ENCODE data around the gene UPF1.

Gene UPF1

GRCh38 chr19:18878858-18879578 is 47.3 kb downstream of the UPF1 start:
- H2AK5ac ChIP-seq (ENCODE audit: low read length) = no peak overlapping the region
- no peak overlapping the region for H3K4me2 ChIP-seq (ENCODE audit: low read length)
- DNase-seq = no peak
- H3K36me3 ChIP-seq (ENCODE audit: control insufficient read depth, insufficient read depth, low read length) = no peaks in the 10 kb centered on the region
- no peak overlapping the region for H4K8ac ChIP-seq (ENCODE audit: low read depth, low read length)
- no peak overlapping the region for H3K4ac ChIP-seq (ENCODE audit: low read depth, low read length)
- H2BK120ac ChIP-seq (ENCODE audit: low read depth, low read length) = no peak overlapping the region
- no peak overlapping the region for H2BK5ac ChIP-seq (ENCODE audit: low read length)
- no peak overlapping the region for H3K9ac ChIP-seq (ENCODE audit: low read length)
- no peaks in the 10 kb centered on the region for H3K79me1 ChIP-seq (ENCODE audit: low read length)
- no peak overlapping the region for H4K5ac ChIP-seq (ENCODE audit: low read length)
- no peak overlapping the region for H2BK15ac ChIP-seq (replicated peaks; ENCODE audit: low read depth)
- WGBS (ENCODE audit: extremely low coverage, insufficient coverage, low lambda C conversion rate) = no CpG with 5 or more reads among the region's 34 CpGs
- H3K56ac ChIP-seq (ENCODE audit: low read length) = no peak overlapping the region
- no peaks in the 10 kb centered on the region for H3K4me1 ChIP-seq (ENCODE audit: control insufficient read depth, low read depth, low read length)
- H3K23ac ChIP-seq (ENCODE audit: low read length) = no peak overlapping the region
- H3K27me3 ChIP-seq (ENCODE audit: insufficient read depth, low read length, poor library complexity) = no peaks in the 10 kb centered on the region
- no peaks in the 10 kb centered on the region for H3K79me2 ChIP-seq (ENCODE audit: control insufficient read depth, insufficient read depth, low read length)
- no peak overlapping the region for H3K18ac ChIP-seq (ENCODE audit: low read length)
- H3K4me3 ChIP-seq (ENCODE audit: low read length) = no peak overlapping the region
- H3K27ac ChIP-seq (ENCODE audit: low read depth, low read length) = no peak overlapping the region

DNA sequence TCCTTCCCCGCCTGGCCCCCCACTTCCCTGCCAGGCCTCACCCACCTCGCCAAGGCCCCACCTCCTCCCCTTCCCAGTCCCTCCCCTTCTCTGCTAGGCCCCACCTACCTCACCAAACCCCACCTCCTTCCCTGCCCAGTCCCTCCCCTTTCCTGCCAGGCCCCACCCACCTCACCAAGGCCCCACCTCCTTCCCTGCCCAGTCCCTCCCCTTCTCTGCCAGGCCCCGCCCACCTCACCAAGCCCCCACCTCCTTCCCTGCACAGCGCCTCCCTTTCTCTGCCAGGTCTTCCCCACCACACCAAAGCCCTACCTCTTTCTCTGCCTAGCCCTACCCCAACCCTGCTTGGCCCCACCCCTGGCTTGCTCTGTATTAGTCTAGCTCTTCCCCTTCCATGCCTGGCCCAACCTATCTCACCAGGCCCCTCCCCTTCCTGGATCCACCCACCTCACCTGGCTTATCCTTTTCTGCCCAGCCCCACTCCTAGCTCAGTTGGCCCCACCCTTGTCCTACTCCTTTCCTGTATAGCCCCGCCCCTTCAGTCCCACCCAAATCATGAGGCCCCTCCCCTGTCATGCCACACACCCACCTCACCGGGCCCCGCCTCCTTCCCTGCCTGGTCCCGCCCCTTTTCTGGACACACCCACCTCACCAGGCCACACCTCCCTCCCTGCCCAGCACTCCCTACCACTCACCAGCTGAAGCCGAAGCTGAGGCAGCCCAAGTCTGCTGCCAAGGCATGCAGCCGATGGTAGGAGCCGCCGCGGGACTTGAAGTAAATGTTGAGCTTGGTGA is 48.0 kb downstream of the UPF1 start:
- WGBS (ENCODE audit: extremely low coverage, insufficient coverage, low lambda C conversion rate) = no CpG with 5 or more reads among the region's 13 CpGs
- no peak overlapping the region for H3K18ac ChIP-seq (ENCODE audit: low read length)
- peak; percentile 72 for DNase-seq

GRCh38 chr19:18881491-18881890 is 49.7 kb downstream of the UPF1 start:
- WGBS (ENCODE audit: extremely low coverage, insufficient coverage, low lambda C conversion rate) = no CpG with 5 or more reads among the region's 7 CpGs
- H3K56ac ChIP-seq (ENCODE audit: low read length) = no peak overlapping the region
- no peak overlapping the region for H3K4ac ChIP-seq (ENCODE audit: low read depth, low read length)
- no peaks in the 10 kb centered on the region for H3K36me3 ChIP-seq (ENCODE audit: control insufficient read depth, insufficient read depth, low read length)
- no peak overlapping the region for H3K4me2 ChIP-seq (ENCODE audit: low read length)
- H3K9ac ChIP-seq (ENCODE audit: low read length) = no peak overlapping the region
- H3K79me1 ChIP-seq (ENCODE audit: low read length) = no peaks in the 10 kb centered on the region
- no peak overlapping the region for H3K27ac ChIP-seq (ENCODE audit: low read depth, low read length)
- H4K8ac ChIP-seq (ENCODE audit: low read depth, low read length) = no peak overlapping the region
- H3K79me2 ChIP-seq (ENCODE audit: control insufficient read depth, insufficient read depth, low read length) = no peaks in the 10 kb centered on the region
- DNase-seq = no peak
- no peak overlapping the region for H3K18ac ChIP-seq (ENCODE audit: low read length)
- no peak overlapping the region for H2BK120ac ChIP-seq (ENCODE audit: low read depth, low read length)
- no peak overlapping the region for H2AK5ac ChIP-seq (ENCODE audit: low read length)
- no peak overlapping the region for H2BK15ac ChIP-seq (replicated peaks; ENCODE audit: low read depth)
- no peak overlapping the region for H2BK5ac ChIP-seq (ENCODE audit: low read length)
- no peaks in the 10 kb centered on the region for H3K27me3 ChIP-seq (ENCODE audit: insufficient read depth, low read length, poor library complexity)
- H4K5ac ChIP-seq (ENCODE audit: low read length) = no peak overlapping the region
- no peaks in the 10 kb centered on the region for H3K4me1 ChIP-seq (ENCODE audit: control insufficient read depth, low read depth, low read length)
- H3K4me3 ChIP-seq (ENCODE audit: low read length) = no peak overlapping the region
- H3K23ac ChIP-seq (ENCODE audit: low read length) = no peak overlapping the region

More for the DNA sequence above, 48.0 kb downstream of the UPF1 start:
- Histone ChIP-seq H2BK15ac (replicated peaks; ENCODE audit: low read depth) (no peak overlapping the region), H3K4me1 (ENCODE audit: control insufficient read depth, low read depth, low read length) (no peaks in the 10 kb centered on the region), H3K9ac (ENCODE audit: low read length) (no peak overlapping the region), H3K36me3 (ENCODE audit: control insufficient read depth, insufficient read depth, low read length) (no peaks in the 10 kb centered on the region), H3K4me2 (ENCODE audit: low read length) (no peak overlapping the region), H3K4ac (ENCODE audit: low read depth, low read length) (no peak overlapping the region), H3K27ac (ENCODE audit: low read depth, low read length) (no peak overlapping the region), H3K79me1 (ENCODE audit: low read length) (no peaks in the 10 kb centered on the region), H4K8ac (ENCODE audit: low read depth, low read length) (no peak overlapping the region), H2BK5ac (ENCODE audit: low read length) (no peak overlapping the region), H3K56ac (ENCODE audit: low read length) (no peak overlapping the region), H3K79me2 (ENCODE audit: control insufficient read depth, insufficient read depth, low read length) (no peaks in the 10 kb centered on the region), H2BK120ac (ENCODE audit: low read depth, low read length) (no peak overlapping the region), H4K5ac (ENCODE audit: low read length) (no peak overlapping the region), H3K4me3 (ENCODE audit: low read length) (no peak overlapping the region), H2AK5ac (ENCODE audit: low read length) (no peak overlapping the region), H3K27me3 (ENCODE audit: insufficient read depth, low read length, poor library complexity) (no peaks in the 10 kb centered on the region), H3K23ac (ENCODE audit: low read length) (no peak overlapping the region)

GRCh38 chr19:18883526-18884304 is 52.0 kb downstream of the UPF1 start:
- Histone ChIP-seq H2BK5ac (ENCODE audit: low read length) (no peak overlapping the region), H3K9ac (ENCODE audit: low read length) (no peak overlapping the region), H3K4ac (ENCODE audit: low read depth, low read length) (no peak overlapping the region), H3K4me3 (ENCODE audit: low read length) (no peak overlapping the region), H3K27me3 (ENCODE audit: insufficient read depth, low read length, poor library complexity) (no peaks in the 10 kb centered on the region), H3K4me2 (ENCODE audit: low read length) (no peak overlapping the region), H3K4me1 (ENCODE audit: control insufficient read depth, low read depth, low read length) (no peaks in the 10 kb centered on the region), H3K27ac (ENCODE audit: low read depth, low read length) (no peak overlapping the region), H4K8ac (ENCODE audit: low read depth, low read length) (no peak overlapping the region), H4K5ac (ENCODE audit: low read length) (no peak overlapping the region), H3K79me1 (ENCODE audit: low read length) (no peaks in the 10 kb centered on the region), H3K23ac (ENCODE audit: low read length) (no peak overlapping the region), H2BK15ac (replicated peaks; ENCODE audit: low read depth) (no peak overlapping the region), H3K36me3 (ENCODE audit: control insufficient read depth, insufficient read depth, low read length) (no peaks in the 10 kb centered on the region), H3K56ac (ENCODE audit: low read length) (no peak overlapping the region), H2AK5ac (ENCODE audit: low read length) (no peak overlapping the region), H2BK120ac (ENCODE audit: low read depth, low read length) (no peak overlapping the region), H3K79me2 (ENCODE audit: control insufficient read depth, insufficient read depth, low read length) (no peaks in the 10 kb centered on the region), H3K18ac (ENCODE audit: low read length) (no peak overlapping the region)
- WGBS (ENCODE audit: extremely low coverage, insufficient coverage, low lambda C conversion rate) = no CpG with 5 or more reads among the region's 30 CpGs
- no peak for DNase-seq

GRCh38 chr19:18886972-18887371 is 55.2 kb downstream of the UPF1 start:
- Histone ChIP-seq H3K36me3 (ENCODE audit: control insufficient read depth, insufficient read depth, low read length) (no peaks in the 10 kb centered on the region), H2BK15ac (replicated peaks; ENCODE audit: low read depth) (no peak overlapping the region), H3K23ac (ENCODE audit: low read length) (no peak overlapping the region), H3K79me2 (ENCODE audit: control insufficient read depth, insufficient read depth, low read length) (no peaks in the 10 kb centered on the region), H3K56ac (ENCODE audit: low read length) (no peak overlapping the region), H3K79me1 (ENCODE audit: low read length) (no peaks in the 10 kb centered on the region), H4K8ac (ENCODE audit: low read depth, low read length) (no peak overlapping the region), H3K4me2 (ENCODE audit: low read length) (no peak overlapping the region), H3K4ac (ENCODE audit: low read depth, low read length) (no peak overlapping the region), H3K18ac (ENCODE audit: low read length) (no peak overlapping the region), H3K27me3 (ENCODE audit: insufficient read depth, low read length, poor library complexity) (no peaks in the 10 kb centered on the region), H2BK120ac (ENCODE audit: low read depth, low read length) (no peak overlapping the region), H3K27ac (ENCODE audit: low read depth, low read length) (no peak overlapping the region), H3K4me3 (ENCODE audit: low read length) (no peak overlapping the region), H3K4me1 (ENCODE audit: control insufficient read depth, low read depth, low read length) (no peaks in the 10 kb centered on the region), H4K5ac (ENCODE audit: low read length) (no peak overlapping the region), H2AK5ac (ENCODE audit: low read length) (no peak overlapping the region), H2BK5ac (ENCODE audit: low read length) (no peak overlapping the region), H3K9ac (ENCODE audit: low read length) (no peak overlapping the region)
- DNase-seq = no peak
- no CpG with 5 or more reads among the region's 4 CpGs for WGBS (ENCODE audit: extremely low coverage, insufficient coverage, low lambda C conversion rate)
